ENCODE measurements around the gene NQO2.
"Not testable (repeated sequence)": the region's sequence is repeated elsewhere in the genome, so short reads cannot be mapped to it uniquely, and the experiment has no call there.

DNA sequence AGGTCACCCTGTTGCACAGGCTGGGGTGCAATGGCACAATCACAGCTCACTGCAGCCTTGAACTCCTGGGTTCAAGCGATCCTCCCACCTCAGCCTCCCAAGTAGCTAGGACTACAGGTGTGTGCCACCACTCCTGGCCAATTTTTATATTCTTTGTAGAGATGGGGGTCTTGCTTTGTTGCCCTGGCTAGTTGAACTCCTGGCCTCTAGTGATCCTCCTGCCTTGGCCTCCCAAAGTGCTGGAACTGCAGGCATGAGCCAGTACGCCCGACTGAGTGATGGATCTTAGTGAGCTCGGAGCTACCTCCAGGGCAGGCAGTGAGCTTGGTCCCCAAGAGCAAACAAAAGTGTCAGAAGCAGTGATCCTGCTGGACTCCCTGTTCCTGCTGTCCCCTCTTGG, 48.3 kb downstream of the NQO2 start:
- TF ChIP-seq POLR2A (IDR thresholded peaks at IDR 0.05): not testable (repeated sequence)
- TF ChIP-seq, protein P1, sequence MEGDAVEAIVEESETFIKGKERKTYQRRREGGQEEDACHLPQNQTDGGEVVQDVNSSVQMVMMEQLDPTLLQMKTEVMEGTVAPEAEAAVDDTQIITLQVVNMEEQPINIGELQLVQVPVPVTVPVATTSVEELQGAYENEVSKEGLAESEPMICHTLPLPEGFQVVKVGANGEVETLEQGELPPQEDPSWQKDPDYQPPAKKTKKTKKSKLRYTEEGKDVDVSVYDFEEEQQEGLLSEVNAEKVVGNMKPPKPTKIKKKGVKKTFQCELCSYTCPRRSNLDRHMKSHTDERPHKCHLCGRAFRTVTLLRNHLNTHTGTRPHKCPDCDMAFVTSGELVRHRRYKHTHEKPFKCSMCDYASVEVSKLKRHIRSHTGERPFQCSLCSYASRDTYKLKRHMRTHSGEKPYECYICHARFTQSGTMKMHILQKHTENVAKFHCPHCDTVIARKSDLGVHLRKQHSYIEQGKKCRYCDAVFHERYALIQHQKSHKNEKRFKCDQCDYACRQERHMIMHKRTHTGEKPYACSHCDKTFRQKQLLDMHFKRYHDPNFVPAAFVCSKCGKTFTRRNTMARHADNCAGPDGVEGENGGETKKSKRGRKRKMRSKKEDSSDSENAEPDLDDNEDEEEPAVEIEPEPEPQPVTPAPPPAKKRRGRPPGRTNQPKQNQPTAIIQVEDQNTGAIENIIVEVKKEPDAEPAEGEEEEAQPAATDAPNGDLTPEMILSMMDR (IDR thresholded peaks at IDR 0.05): not testable (repeated sequence)

All from ovary (tissue), 3 donors.